SK-N-SH (cell line): ENCODE measurements around the gene RNGTT. TPM values are rescaled to one million over a fixed set of nuclear protein-coding genes. Genes with fewer than 3 reads are reported as not detected.

Source experiments
- CTCF ChIA-PET: fragments of 300-600, 350-600 bp; formaldehyde crosslinking; extraction: SDS; loops from one replicate; lab custom pipeline; 2021; lab: Yijun Ruan, JAX
- POLR2A ChIA-PET: fragments of 350-600 bp; sonication (Branson Sonifier 250); formaldehyde crosslinking; extraction: SDS; loops from one replicate; lab custom pipeline; 2020; ENCODE audit warnings: antibody characterized with exemption, inconsistent platforms; lab: Yijun Ruan, JAX
- DNase-seq: peaks from one replicate; pipeline ENCODE4 v3.0.0; 2012
- H2AFZ ChIP-seq: fragments of 200-600 bp; sonication (generic); 2 replicates; pipeline ENCODE4 v1.8.1; 2016; ENCODE audit warnings: antibody characterized with exemption, mild to moderate bottlenecking, low read depth
- H3F3A ChIP-seq: fragments of 200-600 bp; sonication (generic); replicated peaks from 2 replicates; pipeline ENCODE3; 2016; ENCODE audit warnings: antibody characterized with exemption, mild to moderate bottlenecking; ENCODE audit not compliant: insufficient read depth
- H3K27ac ChIP-seq, 2 experiments: fragments of 200-500 bp in 1 of 2; fragments of 200-600 bp in 1 of 2; sonication (Bioruptor generic) in 1 of 2; sonication (generic), shearing (Covaris generic) in 1 of 2; 2 replicates each; pipeline versions ENCODE4 v1.5.1 to v1.6.1; 2014 to 2016; ENCODE audit warnings: low read depth in 2 of 2, inconsistent platforms in 1 of 2, low read length in 1 of 2, mild to moderate bottlenecking in 1 of 2, mixed read lengths in 1 of 2
- H3K27me3 ChIP-seq: fragments of 200-600 bp; sonication (generic), shearing (Covaris generic); 2 replicates; pipeline ENCODE4 v1.6.1; 2016; ENCODE audit warnings: mixed run types; ENCODE audit not compliant: insufficient read depth
- H3K36me3 ChIP-seq, 2 experiments: fragments of 200-500 bp in 1 of 2; fragments of 200-600 bp in 1 of 2; sonication (Bioruptor generic) in 1 of 2; sonication (generic) in 1 of 2; replicated peaks in 1 of 2; 2 replicates each; pipeline versions ENCODE3 to v1.5.1; 2014 to 2016; ENCODE audit warnings: low read length in 1 of 2, mild to moderate bottlenecking in 1 of 2; ENCODE audit not compliant: insufficient read depth in 2 of 2, control insufficient read depth in 1 of 2
- H3K4me1 ChIP-seq, 2 experiments: fragments of 200-500 bp in 1 of 2; fragments of 200-600 bp in 1 of 2; sonication (Bioruptor generic) in 1 of 2; sonication (generic), shearing (Covaris generic) in 1 of 2; 2 replicates each; pipeline versions ENCODE4 v1.5.1 to v1.6.1; 2014 to 2016; ENCODE audit warnings: low read depth in 1 of 2, low read length in 1 of 2, mixed run types in 1 of 2; ENCODE audit not compliant: insufficient read depth in 2 of 2, control insufficient read depth in 1 of 2
- H3K4me2 ChIP-seq: fragments of 200-600 bp; sonication (generic), shearing (Covaris generic); 2 replicates; pipeline ENCODE4 v1.6.1; 2017; ENCODE audit warnings: mixed run types
- H3K4me3 ChIP-seq, 2 experiments: fragments of 200-500 bp in 1 of 2; fragments of 200-600 bp in 1 of 2; sonication (Bioruptor generic) in 1 of 2; sonication (generic), shearing (Covaris generic) in 1 of 2; 2 replicates each; pipeline versions ENCODE4 v1.5.1 to v1.8.1; 2014 to 2016; ENCODE audit warnings: low read depth in 2 of 2, inconsistent platforms in 1 of 2, low read length in 1 of 2, mild to moderate bottlenecking in 1 of 2, mixed read lengths in 1 of 2, moderate library complexity in 1 of 2
- H3K79me2 ChIP-seq: fragments of 200-600 bp; sonication (generic); 2 replicates; pipeline ENCODE4 v1.8.1; 2017; ENCODE audit warnings: mild to moderate bottlenecking; ENCODE audit not compliant: insufficient read depth
- H3K9ac ChIP-seq: fragments of 200-600 bp; sonication (generic); 2 replicates; pipeline ENCODE4 v1.6.1; 2017; ENCODE audit warnings: mixed run types
- H3K9me2 ChIP-seq: fragments of 200-600 bp; sonication (generic); 2 replicates; pipeline ENCODE4 v1.6.1; 2017; ENCODE audit warnings: mixed run types
- H3K9me3 ChIP-seq: fragments of 200-600 bp; sonication (generic); 2 replicates; pipeline ENCODE4 v1.6.1; 2017; ENCODE audit warnings: mixed run types, mild to moderate bottlenecking, moderate library complexity
- H4K20me1 ChIP-seq: fragments of 200-600 bp; sonication (generic); 2 replicates; pipeline ENCODE4 v1.6.1; 2017; ENCODE audit warnings: mild to moderate bottlenecking, mixed run types; ENCODE audit not compliant: insufficient read depth
- CHD2 ChIP-seq: fragments of 150-350 bp; IDR thresholded peaks from 2 replicates; pipeline ENCODE4 v1.6.1; 2018; ENCODE audit warnings: low read length; ENCODE audit not compliant: partially characterized antibody
- EP300 ChIP-seq, 2 experiments: IDR thresholded peaks; 2 replicates each; pipeline versions ENCODE4 v1.4.0 to v1.6.1; 2012; ENCODE audit warnings: borderline replicate concordance in 1 of 2, low read depth in 1 of 2, low read length in 1 of 2
- EZH2phosphoT487 ChIP-seq: fragments of 200-600 bp; sonication (generic); IDR thresholded peaks from 2 replicates; pipeline ENCODE4 v1.6.1; 2017; ENCODE audit warnings: low read depth, mixed run types, mild to moderate bottlenecking, antibody characterized with exemption, moderate library complexity, borderline replicate concordance
- FOSL2 ChIP-seq: IDR thresholded peaks from 2 replicates; pipeline ENCODE4 v1.4.0; 2012; ENCODE audit warnings: low read depth, mild to moderate bottlenecking, moderate library complexity, borderline replicate concordance
- FOXJ3 ChIP-seq: sonication (generic); formaldehyde crosslinking; IDR thresholded peaks from 2 replicates; pipeline ENCODE4 v1.5.1; 2020; ENCODE audit warnings: mild to moderate bottlenecking, missing genetic modification reagents
- GABPA ChIP-seq: IDR thresholded peaks from 2 replicates; pipeline ENCODE4 v1.4.0; 2012; ENCODE audit warnings: low read depth, mild to moderate bottlenecking
- JUND ChIP-seq: IDR thresholded peaks from 2 replicates; pipeline ENCODE4 v1.4.0; 2012
- MAX ChIP-seq: IDR thresholded peaks from 2 replicates; pipeline ENCODE4 v1.4.0; 2012; ENCODE audit warnings: low read depth
- MEF2A ChIP-seq: IDR thresholded peaks from 2 replicates; pipeline ENCODE4 v1.4.0; 2012; ENCODE audit warnings: low read depth, borderline replicate concordance
- MXI1 ChIP-seq: IDR thresholded peaks from 2 replicates; pipeline ENCODE4 v1.6.1; 2012; ENCODE audit warnings: mild to moderate bottlenecking, low read depth, low read length, improper control_type of control experiment
- NRF1 ChIP-seq: IDR thresholded peaks from 2 replicates; pipeline ENCODE4 v1.6.1; 2012; ENCODE audit warnings: low read depth, mild to moderate bottlenecking, low read length
- POLR2AphosphoS5 ChIP-seq: IDR thresholded peaks from 2 replicates; pipeline ENCODE4 v1.6.1; 2012; ENCODE audit warnings: low read depth, low read length
- RAD21 ChIP-seq: IDR thresholded peaks from 2 replicates; pipeline ENCODE4 v1.6.1; 2012; ENCODE audit warnings: mild to moderate bottlenecking, low read length
- RFX5 ChIP-seq: IDR thresholded peaks from 2 replicates; pipeline ENCODE4 v1.6.1; 2012; ENCODE audit warnings: mild to moderate bottlenecking, improper control_type of control experiment, low read length
- RXRA ChIP-seq: IDR thresholded peaks from 2 replicates; pipeline ENCODE4 v1.4.0; 2012; ENCODE audit warnings: low read depth, mild to moderate bottlenecking, borderline replicate concordance
- SIN3A ChIP-seq: IDR thresholded peaks from 2 replicates; pipeline ENCODE4 v1.6.1; 2012; ENCODE audit warnings: low read depth, mild to moderate bottlenecking, low read length, moderate library complexity, borderline replicate concordance
- SMC3 ChIP-seq: IDR thresholded peaks from 2 replicates; pipeline ENCODE4 v1.6.1; 2012; ENCODE audit warnings: low read depth, low read length, improper control_type of control experiment
- TAF1 ChIP-seq: IDR thresholded peaks from 2 replicates; pipeline ENCODE4 v1.6.1; 2012; ENCODE audit warnings: low read depth, mild to moderate bottlenecking, low read length, moderate library complexity, borderline replicate concordance
- TCF12 ChIP-seq: IDR thresholded peaks from 2 replicates; pipeline ENCODE4 v1.4.0; 2012
- WGBS: methylation state at CpG from one replicate; pipeline ENCODE4 v1.1.6; 2017; ENCODE audit warnings: low lambda C conversion rate; 5-methylcytosine and 5-hydroxymethylcytosine counted together
- polyA plus RNA-seq, 3 experiments: library from polyadenylated mRNA; depleted of rRNA; stranded (reverse); fragments of >200 nt; gene quantifications; 2 replicates each; pipeline ENCODE4 v1.2.3, GENCODE V29; 2012
- TF ChIP-seq, protein P1 (sequence below): fragments of 200-600 bp; sonication (generic); IDR thresholded peaks from 2 replicates; pipeline ENCODE4 v1.6.1; 2017; ENCODE audit warnings: antibody characterized with exemption, mild to moderate bottlenecking, moderate library complexity
- TF ChIP-seq, protein P2 (sequence below): fragments of 150-350 bp; IDR thresholded peaks from 2 replicates; pipeline ENCODE4 v1.6.1; 2017; ENCODE audit warnings: antibody characterized with exemption, low read length, low read depth, borderline replicate concordance
- TF ChIP-seq, protein P3 (sequence below): IDR thresholded peaks from 2 replicates; pipeline ENCODE4 v1.4.0; 2012; ENCODE audit warnings: low read depth, borderline replicate concordance

Gene RNGTT
- polyA plus RNA-seq, 1 of the 3 experiments (the other 2 are of a cell fraction), result 3.3 TPM

GRCh38 chr6:88574651-88575050 lies 388.8 kb downstream of the RNGTT start:
- CTCF ChIA-PET, result interaction anchor here (1.7 kb wide), 1 partner anchor 82 kb away, joined by 5 read pairs; no protein-coding TSS in a partner anchor
- no peaks in the 10 kb centered on the region for H3K79me2 ChIP-seq
- H2AFZ ChIP-seq, result no peak overlapping the region
- no peaks in the 10 kb centered on the region for H3K9me2 ChIP-seq
- no peak overlapping the region for H3K9ac ChIP-seq
- POLR2A ChIA-PET, result no interaction called here
- no peaks in the 10 kb centered on the region for H3K36me3 ChIP-seq
- no peaks in the 10 kb centered on the region for H3F3A ChIP-seq
- H3K4me2 ChIP-seq, result no peak overlapping the region
- no peak overlapping the region for H3K27ac ChIP-seq
- H4K20me1 ChIP-seq, result no peaks in the 10 kb centered on the region
- H3K4me1 ChIP-seq, result no peaks in the 10 kb centered on the region
- no peak for DNase-seq
- no peak overlapping the region for H3K4me3 ChIP-seq
- 47% methylated on average over 5 of the region's 5 CpGs for WGBS
- no peaks in the 10 kb centered on the region for H3K27me3 ChIP-seq
- TF ChIP-seq CHD2 (no peak), MEF2A (no peak), EZH2phosphoT487 (no peak), POLR2AphosphoS5 (no peak), RXRA (no peak), EP300 (IDR thresholded peaks at IDR 0.05; ENCODE audit: borderline replicate concordance in 1 of 2, low read depth in 1 of 2, low read length in 1 of 2) (no peak), FOXJ3 (no peak), RAD21 (no peak), JUND (no peak), FOSL2 (no peak), SMC3 (no peak), NRF1 (no peak), RFX5 (no peak)
- TF ChIP-seq, protein P1, sequence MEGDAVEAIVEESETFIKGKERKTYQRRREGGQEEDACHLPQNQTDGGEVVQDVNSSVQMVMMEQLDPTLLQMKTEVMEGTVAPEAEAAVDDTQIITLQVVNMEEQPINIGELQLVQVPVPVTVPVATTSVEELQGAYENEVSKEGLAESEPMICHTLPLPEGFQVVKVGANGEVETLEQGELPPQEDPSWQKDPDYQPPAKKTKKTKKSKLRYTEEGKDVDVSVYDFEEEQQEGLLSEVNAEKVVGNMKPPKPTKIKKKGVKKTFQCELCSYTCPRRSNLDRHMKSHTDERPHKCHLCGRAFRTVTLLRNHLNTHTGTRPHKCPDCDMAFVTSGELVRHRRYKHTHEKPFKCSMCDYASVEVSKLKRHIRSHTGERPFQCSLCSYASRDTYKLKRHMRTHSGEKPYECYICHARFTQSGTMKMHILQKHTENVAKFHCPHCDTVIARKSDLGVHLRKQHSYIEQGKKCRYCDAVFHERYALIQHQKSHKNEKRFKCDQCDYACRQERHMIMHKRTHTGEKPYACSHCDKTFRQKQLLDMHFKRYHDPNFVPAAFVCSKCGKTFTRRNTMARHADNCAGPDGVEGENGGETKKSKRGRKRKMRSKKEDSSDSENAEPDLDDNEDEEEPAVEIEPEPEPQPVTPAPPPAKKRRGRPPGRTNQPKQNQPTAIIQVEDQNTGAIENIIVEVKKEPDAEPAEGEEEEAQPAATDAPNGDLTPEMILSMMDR, result no peak
- TF ChIP-seq, protein P2, sequence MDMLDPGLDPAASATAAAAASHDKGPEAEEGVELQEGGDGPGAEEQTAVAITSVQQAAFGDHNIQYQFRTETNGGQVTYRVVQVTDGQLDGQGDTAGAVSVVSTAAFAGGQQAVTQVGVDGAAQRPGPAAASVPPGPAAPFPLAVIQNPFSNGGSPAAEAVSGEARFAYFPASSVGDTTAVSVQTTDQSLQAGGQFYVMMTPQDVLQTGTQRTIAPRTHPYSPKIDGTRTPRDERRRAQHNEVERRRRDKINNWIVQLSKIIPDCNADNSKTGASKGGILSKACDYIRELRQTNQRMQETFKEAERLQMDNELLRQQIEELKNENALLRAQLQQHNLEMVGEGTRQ, result no peak
- TF ChIP-seq, all 33 proteins: peak for 0
- H3K9me3 ChIP-seq, result no peaks in the 10 kb centered on the region

- Histone ChIP-seq H3K79me2 (no peaks in the 10 kb centered on the region), H3K36me3 (no peaks in the 10 kb centered on the region), H3K27ac (no peak overlapping the region), H3F3A (no peaks in the 10 kb centered on the region), H3K4me1 (no peaks in the 10 kb centered on the region), H3K4me2 (no peak overlapping the region), H3K9ac (no peak overlapping the region), H3K9me2 (no peaks in the 10 kb centered on the region), H3K27me3 (no peaks in the 10 kb centered on the region), H3K9me3 (no peaks in the 10 kb centered on the region), H4K20me1 (no peaks in the 10 kb centered on the region), H2AFZ (no peak overlapping the region), H3K4me3 (no peak overlapping the region)
- TF ChIP-seq GABPA, result no peak
- TF ChIP-seq MAX, result no peak
- no peak for TF ChIP-seq MXI1
- TF ChIP-seq TCF12, result no peak
- TF ChIP-seq FOSL2, result no peak
- no peak for TF ChIP-seq NRF1
- TF ChIP-seq, protein P2, result no peak
- no peak for TF ChIP-seq TAF1
- TF ChIP-seq, protein P3, sequence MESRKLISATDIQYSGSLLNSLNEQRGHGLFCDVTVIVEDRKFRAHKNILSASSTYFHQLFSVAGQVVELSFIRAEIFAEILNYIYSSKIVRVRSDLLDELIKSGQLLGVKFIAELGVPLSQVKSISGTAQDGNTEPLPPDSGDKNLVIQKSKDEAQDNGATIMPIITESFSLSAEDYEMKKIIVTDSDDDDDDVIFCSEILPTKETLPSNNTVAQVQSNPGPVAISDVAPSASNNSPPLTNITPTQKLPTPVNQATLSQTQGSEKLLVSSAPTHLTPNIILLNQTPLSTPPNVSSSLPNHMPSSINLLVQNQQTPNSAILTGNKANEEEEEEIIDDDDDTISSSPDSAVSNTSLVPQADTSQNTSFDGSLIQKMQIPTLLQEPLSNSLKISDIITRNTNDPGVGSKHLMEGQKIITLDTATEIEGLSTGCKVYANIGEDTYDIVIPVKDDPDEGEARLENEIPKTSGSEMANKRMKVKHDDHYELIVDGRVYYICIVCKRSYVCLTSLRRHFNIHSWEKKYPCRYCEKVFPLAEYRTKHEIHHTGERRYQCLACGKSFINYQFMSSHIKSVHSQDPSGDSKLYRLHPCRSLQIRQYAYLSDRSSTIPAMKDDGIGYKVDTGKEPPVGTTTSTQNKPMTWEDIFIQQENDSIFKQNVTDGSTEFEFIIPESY, result no peak
- no peak for TF ChIP-seq SIN3A
- no peak for DNase-seq
- ChIA-PET POLR2A (no interaction called here), CTCF (interaction anchor here (1.7 kb wide), 1 partner anchor 81 kb away, joined by 5 read pairs; no protein-coding TSS in a partner anchor)
- WGBS, result 53% methylated on average over 9 of the region's 9 CpGs
Measured at GRCh38 chr6:88574031-88574430, 389.4 kb downstream of the RNGTT start.
